BE2C (cell line): ENCODE data around the gene HOXC10.

ENCODE experiments used
- DNase-seq: peaks from one replicate; pipeline ENCODE4 v3.0.0-alpha.2; 2020
- H3K27me3 ChIP-seq: fragments of 250-450 bp; sonication (Bioruptor Pico); 2 replicates; pipeline ENCODE4 v1.5.1; 2020; ENCODE audit warnings: mild to moderate bottlenecking
- H3K36me3 ChIP-seq: fragments of 250-450 bp; sonication (Bioruptor Pico); 2 replicates; pipeline ENCODE4 v1.5.1; 2020; ENCODE audit warnings: mild to moderate bottlenecking
- H3K4me1 ChIP-seq: fragments of 250-450 bp; sonication (Bioruptor Pico); 2 replicates; pipeline ENCODE4 v1.5.1; 2020
- H3K4me3 ChIP-seq: 2 replicates; pipeline ENCODE4 v1.5.1; 2011; ENCODE audit warnings: low read depth, low read length
- H3K9me3 ChIP-seq: fragments of 250-450 bp; sonication (Bioruptor Pico); 2 replicates; pipeline ENCODE4 v1.5.1; 2020
- TF ChIP-seq, protein P1 (sequence below): IDR thresholded peaks from 2 replicates; pipeline ENCODE4 v1.5.1; 2012; ENCODE audit warnings: mild to moderate bottlenecking, low read depth, low read length

The HOXC10 gene

DNA sequence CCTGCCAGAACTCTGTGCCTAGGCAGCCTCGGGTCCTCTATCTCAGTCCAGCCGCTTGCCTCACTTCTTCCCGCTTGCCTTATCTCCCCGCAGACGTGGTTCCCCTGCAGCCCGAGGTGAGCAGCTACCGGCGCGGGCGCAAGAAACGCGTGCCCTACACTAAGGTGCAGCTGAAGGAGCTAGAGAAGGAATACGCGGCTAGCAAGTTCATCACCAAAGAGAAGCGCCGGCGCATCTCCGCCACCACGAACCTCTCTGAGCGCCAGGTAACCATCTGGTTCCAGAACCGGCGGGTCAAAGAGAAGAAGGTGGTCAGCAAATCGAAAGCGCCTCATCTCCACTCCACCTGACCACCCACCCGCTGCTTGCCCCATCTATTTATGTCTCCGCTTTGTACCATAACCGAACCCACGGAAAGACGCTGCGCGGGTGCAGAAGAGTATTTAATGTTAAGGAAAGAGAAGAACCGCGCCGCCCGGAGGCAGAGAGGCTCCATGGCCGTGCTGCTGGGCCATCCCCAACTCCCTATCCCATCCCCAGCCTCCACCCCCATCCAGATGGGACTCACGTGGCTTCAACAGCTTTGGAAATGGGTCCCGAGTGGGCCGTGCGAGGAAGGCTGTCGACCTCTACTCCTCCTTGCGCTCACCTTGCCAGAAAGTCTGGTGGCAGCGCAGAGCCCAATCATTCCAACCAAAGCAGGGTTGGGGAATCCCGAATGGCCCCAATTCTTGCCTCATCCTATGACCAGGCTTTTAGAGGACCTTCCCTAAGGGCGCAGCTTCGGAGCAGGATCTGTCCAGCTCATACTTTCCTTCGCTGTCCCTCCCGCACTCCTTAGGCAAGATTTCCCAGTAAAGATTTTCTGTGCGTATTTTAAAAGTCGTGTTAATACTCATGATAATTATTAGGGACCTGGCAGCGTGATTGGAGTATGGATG is 39.8 kb upstream of the HOXC10 start:
- Histone ChIP-seq H3K9me3 (no peaks in the 10 kb centered on the region), H3K36me3 (no peaks in the 10 kb centered on the region), H3K27me3 (peaks cover 96% of the 10 kb centered on the region), H3K4me3 (no peak overlapping the region), H3K4me1 (no peaks in the 10 kb centered on the region)
- no peak for DNase-seq
- TF ChIP-seq, protein P1, sequence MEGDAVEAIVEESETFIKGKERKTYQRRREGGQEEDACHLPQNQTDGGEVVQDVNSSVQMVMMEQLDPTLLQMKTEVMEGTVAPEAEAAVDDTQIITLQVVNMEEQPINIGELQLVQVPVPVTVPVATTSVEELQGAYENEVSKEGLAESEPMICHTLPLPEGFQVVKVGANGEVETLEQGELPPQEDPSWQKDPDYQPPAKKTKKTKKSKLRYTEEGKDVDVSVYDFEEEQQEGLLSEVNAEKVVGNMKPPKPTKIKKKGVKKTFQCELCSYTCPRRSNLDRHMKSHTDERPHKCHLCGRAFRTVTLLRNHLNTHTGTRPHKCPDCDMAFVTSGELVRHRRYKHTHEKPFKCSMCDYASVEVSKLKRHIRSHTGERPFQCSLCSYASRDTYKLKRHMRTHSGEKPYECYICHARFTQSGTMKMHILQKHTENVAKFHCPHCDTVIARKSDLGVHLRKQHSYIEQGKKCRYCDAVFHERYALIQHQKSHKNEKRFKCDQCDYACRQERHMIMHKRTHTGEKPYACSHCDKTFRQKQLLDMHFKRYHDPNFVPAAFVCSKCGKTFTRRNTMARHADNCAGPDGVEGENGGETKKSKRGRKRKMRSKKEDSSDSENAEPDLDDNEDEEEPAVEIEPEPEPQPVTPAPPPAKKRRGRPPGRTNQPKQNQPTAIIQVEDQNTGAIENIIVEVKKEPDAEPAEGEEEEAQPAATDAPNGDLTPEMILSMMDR, result no peak

DNA sequence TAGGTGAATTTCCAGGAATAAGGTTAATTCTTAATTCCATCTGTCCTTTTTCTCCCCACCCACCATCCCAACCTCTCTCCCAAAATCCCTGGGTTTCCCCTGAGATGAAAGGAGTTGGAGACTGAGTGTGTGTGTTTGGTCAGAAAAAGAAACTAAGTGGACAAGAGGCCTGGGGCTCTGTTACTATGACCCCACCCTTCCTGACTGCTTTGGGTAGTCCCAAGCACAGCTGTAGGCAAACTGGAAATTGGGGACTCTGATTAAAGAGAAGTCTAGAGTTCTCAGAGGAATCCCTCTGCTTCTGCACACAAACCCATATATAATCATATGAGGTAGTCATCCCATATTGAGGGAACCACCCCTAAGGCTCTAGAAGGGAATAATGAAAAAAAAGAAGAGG is 37.2 kb upstream of the HOXC10 start:
- H3K4me1 ChIP-seq, result no peaks in the 10 kb centered on the region; the same call in 1 of the 2 replicates
- H3K27me3 ChIP-seq, result peaks cover 100% of the 10 kb centered on the region
- no peaks in the 10 kb centered on the region for H3K9me3 ChIP-seq
- H3K36me3 ChIP-seq, result no peaks in the 10 kb centered on the region
- no peak for DNase-seq
- TF ChIP-seq, protein P1, result no peak
- H3K4me3 ChIP-seq, result no peak overlapping the region

DNA sequence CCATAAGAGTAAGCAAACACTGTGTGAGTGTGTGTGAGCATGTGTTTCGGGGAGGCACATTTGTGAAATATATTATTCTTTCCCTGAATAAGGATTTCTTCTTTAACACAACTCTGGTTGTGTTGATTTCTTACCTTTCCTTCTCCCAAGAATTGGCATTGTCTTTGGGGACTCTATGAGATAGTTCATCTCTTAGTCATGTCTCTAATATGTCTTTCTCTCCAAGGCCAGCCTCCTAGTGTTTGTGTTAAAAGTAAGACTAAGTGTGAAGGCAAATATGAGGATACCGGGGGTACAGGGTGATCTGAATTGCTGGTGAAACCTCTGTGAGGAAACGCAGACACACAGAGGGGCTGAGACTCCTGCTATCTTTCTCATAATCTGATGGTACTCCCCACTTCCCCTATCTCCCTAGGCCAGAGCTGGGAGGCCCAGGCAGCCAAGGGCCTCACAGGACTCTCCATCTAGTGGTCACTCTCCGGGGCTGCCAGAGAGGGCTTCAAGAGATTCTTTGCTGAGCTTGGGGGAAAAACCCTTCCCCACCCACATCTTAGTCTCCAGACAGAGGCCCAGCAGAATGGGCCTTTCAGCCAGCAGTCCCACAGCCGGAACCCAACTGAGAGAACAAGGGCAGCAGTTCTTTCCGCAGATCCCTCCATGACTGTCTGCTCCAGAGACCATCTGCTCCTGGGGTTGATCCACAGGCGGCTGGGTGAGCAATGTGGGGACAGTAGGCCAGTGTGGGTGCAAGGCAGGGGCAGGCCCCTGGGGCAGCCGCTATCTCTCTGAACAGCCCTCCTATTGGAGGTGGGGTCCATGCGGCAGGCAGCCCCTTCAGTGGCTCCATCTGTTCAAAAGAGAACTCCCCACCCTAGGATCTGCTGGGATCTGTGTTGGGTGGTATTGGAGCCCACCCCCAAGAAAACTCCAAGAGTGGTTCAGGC is 36.0 kb upstream of the HOXC10 start:
- H3K36me3 ChIP-seq, result no peaks in the 10 kb centered on the region
- H3K4me1 ChIP-seq, result no peaks in the 10 kb centered on the region; the same call in 1 of the 2 replicates
- H3K9me3 ChIP-seq, result no peaks in the 10 kb centered on the region
- DNase-seq, result no peak
- H3K27me3 ChIP-seq, result peaks cover 100% of the 10 kb centered on the region
- TF ChIP-seq, protein P1, result no peak; the same call in 1 of the 2 replicates
- H3K4me3 ChIP-seq, result no peak overlapping the region

DNA sequence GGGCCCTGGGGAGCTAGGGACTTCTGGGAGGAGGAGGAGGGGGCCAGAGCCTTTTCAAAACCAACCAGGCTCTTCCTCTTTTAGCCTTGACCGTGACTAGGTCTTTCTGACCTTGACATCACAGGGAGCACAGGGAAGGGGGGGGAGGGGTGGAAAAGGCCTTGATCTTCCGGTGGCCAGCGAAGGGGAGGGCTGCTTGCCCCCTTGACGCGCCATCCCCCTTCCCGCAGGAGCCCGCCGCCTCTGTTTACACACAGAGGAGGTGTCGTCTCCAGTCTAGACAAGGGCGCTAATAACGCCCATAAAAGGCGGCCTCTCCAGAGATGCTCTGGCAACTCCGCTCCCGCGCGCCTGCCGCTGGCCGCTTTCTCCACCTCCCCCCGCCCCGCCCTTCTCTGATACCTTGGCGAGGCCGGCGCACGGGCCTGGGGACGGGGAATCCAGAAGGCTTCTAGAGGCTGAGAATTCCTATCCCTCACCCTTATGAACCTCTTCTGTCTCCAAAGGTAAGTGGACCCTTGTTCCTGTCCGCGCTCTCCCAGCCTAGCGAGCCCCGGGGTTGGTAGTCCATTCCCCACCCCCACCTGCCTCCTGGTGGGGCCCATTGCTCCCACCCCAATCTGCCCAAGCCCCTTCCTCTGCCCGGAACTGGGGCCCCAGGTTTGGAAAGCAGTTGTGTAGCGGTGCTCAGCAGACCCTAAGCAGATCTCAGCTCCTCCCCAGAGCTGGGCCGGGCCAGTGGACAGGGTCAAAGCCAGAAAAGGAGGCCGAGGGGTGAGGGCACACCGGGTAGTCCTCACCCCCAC is 35.1 kb upstream of the HOXC10 start:
- no peaks in the 10 kb centered on the region; the same call in 1 of the 2 replicates for H3K4me1 ChIP-seq
- no peaks in the 10 kb centered on the region for H3K9me3 ChIP-seq
- no peak for DNase-seq
- H3K36me3 ChIP-seq, result no peaks in the 10 kb centered on the region
- H3K4me3 ChIP-seq, result no peak overlapping the region
- TF ChIP-seq, protein P1, result no peak
- H3K27me3 ChIP-seq, result peaks cover 100% of the 10 kb centered on the region

DNA sequence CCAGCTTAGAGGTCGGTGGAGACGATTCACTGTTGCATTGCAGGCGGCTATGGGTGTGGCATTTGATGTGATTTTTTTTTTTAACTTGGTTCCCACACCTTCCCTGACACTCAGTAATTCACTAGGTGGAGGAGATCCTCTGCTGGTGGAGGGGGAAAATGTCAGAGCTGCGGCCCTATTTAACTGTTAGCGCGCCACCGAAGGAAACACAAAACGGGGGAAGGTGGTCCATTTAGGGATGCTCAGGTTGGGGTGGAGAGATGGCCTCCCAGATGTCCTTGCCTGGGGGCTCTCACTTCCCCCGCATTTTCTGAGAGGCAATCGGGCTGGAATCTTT is 34.5 kb upstream of the HOXC10 start:
- DNase-seq, result no peak
- H3K9me3 ChIP-seq, result no peaks in the 10 kb centered on the region

More for the DNA sequence above, 34.5 kb upstream of the HOXC10 start:
- Histone ChIP-seq H3K4me1 (no peaks in the 10 kb centered on the region; the same call in 1 of the 2 replicates), H3K36me3 (no peaks in the 10 kb centered on the region), H3K27me3 (peaks cover 100% of the 10 kb centered on the region), H3K4me3 (no peak overlapping the region)
- TF ChIP-seq, protein P1, result peak; percentile 14; the same call in 1 of the 2 replicates
